ENCODE measurements around the gene ZNF587B. TPM values are rescaled to one million over a fixed set of nuclear protein-coding genes. Genes with fewer than 3 reads are reported as not detected.

ZNF587B gene
- total RNA-seq, 1 experiment from 2014 or later = 14.1 TPM

DNA sequence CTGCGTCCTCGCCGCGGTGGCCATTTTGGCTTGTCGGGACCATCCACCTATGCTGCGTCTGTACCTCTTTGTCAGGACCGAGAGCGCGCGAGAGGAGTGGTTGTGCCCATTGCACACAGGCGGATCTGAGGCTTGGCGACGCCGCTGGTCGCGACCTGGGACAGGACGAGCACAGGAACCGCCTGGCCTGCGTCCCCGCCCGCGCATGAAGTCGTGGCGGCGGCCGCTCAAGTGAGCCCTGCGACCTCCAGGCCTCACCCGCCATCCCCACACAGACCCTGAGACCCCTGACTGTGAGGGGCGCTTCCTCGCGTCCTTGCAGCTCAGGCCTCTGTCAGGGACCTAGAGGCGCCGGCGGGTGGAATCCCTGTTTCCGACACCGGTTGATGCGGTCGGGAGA lies 43.8 kb upstream of the ZNF587B start (continued):
- TF ChIP-seq, protein P1, sequence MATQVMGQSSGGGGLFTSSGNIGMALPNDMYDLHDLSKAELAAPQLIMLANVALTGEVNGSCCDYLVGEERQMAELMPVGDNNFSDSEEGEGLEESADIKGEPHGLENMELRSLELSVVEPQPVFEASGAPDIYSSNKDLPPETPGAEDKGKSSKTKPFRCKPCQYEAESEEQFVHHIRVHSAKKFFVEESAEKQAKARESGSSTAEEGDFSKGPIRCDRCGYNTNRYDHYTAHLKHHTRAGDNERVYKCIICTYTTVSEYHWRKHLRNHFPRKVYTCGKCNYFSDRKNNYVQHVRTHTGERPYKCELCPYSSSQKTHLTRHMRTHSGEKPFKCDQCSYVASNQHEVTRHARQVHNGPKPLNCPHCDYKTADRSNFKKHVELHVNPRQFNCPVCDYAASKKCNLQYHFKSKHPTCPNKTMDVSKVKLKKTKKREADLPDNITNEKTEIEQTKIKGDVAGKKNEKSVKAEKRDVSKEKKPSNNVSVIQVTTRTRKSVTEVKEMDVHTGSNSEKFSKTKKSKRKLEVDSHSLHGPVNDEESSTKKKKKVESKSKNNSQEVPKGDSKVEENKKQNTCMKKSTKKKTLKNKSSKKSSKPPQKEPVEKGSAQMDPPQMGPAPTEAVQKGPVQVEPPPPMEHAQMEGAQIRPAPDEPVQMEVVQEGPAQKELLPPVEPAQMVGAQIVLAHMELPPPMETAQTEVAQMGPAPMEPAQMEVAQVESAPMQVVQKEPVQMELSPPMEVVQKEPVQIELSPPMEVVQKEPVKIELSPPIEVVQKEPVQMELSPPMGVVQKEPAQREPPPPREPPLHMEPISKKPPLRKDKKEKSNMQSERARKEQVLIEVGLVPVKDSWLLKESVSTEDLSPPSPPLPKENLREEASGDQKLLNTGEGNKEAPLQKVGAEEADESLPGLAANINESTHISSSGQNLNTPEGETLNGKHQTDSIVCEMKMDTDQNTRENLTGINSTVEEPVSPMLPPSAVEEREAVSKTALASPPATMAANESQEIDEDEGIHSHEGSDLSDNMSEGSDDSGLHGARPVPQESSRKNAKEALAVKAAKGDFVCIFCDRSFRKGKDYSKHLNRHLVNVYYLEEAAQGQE (IDR thresholded peaks at IDR 0.05; ENCODE audit: low read depth) = no peak
- TF ChIP-seq, protein P2, sequence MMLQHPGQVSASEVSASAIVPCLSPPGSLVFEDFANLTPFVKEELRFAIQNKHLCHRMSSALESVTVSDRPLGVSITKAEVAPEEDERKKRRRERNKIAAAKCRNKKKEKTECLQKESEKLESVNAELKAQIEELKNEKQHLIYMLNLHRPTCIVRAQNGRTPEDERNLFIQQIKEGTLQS (IDR thresholded peaks at IDR 0.05) = no peak
- no peak for TF ChIP-seq EZH2 (IDR thresholded peaks at IDR 0.05)
- TF ChIP-seq SP1 (IDR thresholded peaks at IDR 0.05; ENCODE audit: low read depth) = no peak
- no peak for TF ChIP-seq SIN3A (IDR thresholded peaks at IDR 0.05; ENCODE audit: low read depth)
- no peak for TF ChIP-seq RAD21 (IDR thresholded peaks at IDR 0.05; ENCODE audit: low read depth)
- TF ChIP-seq, protein P3, sequence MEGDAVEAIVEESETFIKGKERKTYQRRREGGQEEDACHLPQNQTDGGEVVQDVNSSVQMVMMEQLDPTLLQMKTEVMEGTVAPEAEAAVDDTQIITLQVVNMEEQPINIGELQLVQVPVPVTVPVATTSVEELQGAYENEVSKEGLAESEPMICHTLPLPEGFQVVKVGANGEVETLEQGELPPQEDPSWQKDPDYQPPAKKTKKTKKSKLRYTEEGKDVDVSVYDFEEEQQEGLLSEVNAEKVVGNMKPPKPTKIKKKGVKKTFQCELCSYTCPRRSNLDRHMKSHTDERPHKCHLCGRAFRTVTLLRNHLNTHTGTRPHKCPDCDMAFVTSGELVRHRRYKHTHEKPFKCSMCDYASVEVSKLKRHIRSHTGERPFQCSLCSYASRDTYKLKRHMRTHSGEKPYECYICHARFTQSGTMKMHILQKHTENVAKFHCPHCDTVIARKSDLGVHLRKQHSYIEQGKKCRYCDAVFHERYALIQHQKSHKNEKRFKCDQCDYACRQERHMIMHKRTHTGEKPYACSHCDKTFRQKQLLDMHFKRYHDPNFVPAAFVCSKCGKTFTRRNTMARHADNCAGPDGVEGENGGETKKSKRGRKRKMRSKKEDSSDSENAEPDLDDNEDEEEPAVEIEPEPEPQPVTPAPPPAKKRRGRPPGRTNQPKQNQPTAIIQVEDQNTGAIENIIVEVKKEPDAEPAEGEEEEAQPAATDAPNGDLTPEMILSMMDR (IDR thresholded peaks at IDR 0.05 in 2 of 3, conservative IDR thresholded peaks at IDR 0.05 in 1 of 3; ENCODE audit: borderline replicate concordance in 1 of 3, insufficient read depth in 1 of 3, low read depth in 2 of 3, low read length in 2 of 3) = no peak
- no peak for TF ChIP-seq SRF (IDR thresholded peaks at IDR 0.05; ENCODE audit: low read depth)

DNA sequence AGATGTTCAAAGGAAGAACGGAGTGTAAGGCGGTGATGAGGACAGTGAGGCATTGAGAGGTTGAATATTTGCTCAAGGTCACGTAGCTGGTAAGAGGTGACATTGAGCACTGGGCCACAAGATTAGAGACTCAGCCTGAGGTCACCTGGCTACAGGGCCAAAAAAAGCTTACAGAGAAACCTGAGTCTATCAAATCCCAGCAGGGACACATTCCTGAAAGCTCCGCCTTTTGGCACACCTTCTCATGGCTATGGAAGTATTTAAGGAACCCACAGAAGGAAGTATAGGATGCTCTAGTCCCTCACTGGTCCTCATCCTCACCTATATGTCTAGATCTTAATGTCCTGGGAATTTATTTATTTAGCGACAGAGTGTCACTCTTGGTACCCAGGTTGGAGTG lies 43.2 kb upstream of the ZNF587B start:
- Histone ChIP-seq H3K36me3 (ENCODE audit: control insufficient read depth in 1 of 2, insufficient read depth in 2 of 2, low read length in 2 of 2) (peaks cover 0 to 5% of the 10 kb centered on the region in 2 experiments; a peak in 1 of 4 replicates), H3K9me3 (ENCODE audit: control insufficient read depth in 1 of 2, insufficient read depth in 1 of 2, low read depth in 1 of 2, low read length in 2 of 2) (peaks cover 0 to 4% of the 10 kb centered on the region in 2 experiments; a peak in 1 of 4 replicates), H3K4me2 (ENCODE audit: low read length) (no peak overlapping the region), H4K20me1 (ENCODE audit: insufficient read depth) (no peaks in the 10 kb centered on the region), H3K9me2 (ENCODE audit: insufficient read depth) (no peaks in the 10 kb centered on the region), H3K4me1 (ENCODE audit: control insufficient read depth in 1 of 2, insufficient read depth in 2 of 2, low read length in 2 of 2) (no peaks in the 10 kb centered on the region), H3K27ac (ENCODE audit: low read depth, low read length) (no peak overlapping the region), H3K79me2 (ENCODE audit: insufficient read depth, low read length) (no peaks in the 10 kb centered on the region), H3K27me3 (ENCODE audit: insufficient read depth, low read length) (no peaks in the 10 kb centered on the region), H3K9ac (ENCODE audit: low read length) (no peak overlapping the region), H2AFZ (ENCODE audit: low read depth, low read length, poor library complexity, severe bottlenecking) (no peak overlapping the region), H3K4me3 (replicated peaks in 1 of 2; ENCODE audit: low read depth in 1 of 2, low read length in 2 of 2) (no peak overlapping the region)
- RAD21 ChIA-PET (ENCODE audit: low non-redundant PET in 1 of 2, low total read pairs in 2 of 2, uncharacterized antibody in 2 of 2, unreplicated experiment in 2 of 2) = no interaction called here
- no TSS peak for BruUV-seq (replicated peaks)
- CTCF ChIA-PET = no interaction called here
- ATAC-seq (no peak), DNase-seq (ENCODE audit: low read depth, low spot score) (no peak)
- no peak for TF ChIP-seq SRF (IDR thresholded peaks at IDR 0.05; ENCODE audit: low read depth)
- intact Hi-C loops (cut with micrococcal nuclease) = no loop called here
- POLR2A ChIA-PET = no interaction called here
